Measurements from ENCODE around the gene PLCB1. TPM values are rescaled to one million over a fixed set of nuclear protein-coding genes. Genes with fewer than 3 reads are reported as not detected.

PLCB1 gene
- total and polyA plus RNA-seq, 2 of the 4 experiments (the other 2 are of a cell fraction): 5.6 to 16.1 TPM

DNA sequence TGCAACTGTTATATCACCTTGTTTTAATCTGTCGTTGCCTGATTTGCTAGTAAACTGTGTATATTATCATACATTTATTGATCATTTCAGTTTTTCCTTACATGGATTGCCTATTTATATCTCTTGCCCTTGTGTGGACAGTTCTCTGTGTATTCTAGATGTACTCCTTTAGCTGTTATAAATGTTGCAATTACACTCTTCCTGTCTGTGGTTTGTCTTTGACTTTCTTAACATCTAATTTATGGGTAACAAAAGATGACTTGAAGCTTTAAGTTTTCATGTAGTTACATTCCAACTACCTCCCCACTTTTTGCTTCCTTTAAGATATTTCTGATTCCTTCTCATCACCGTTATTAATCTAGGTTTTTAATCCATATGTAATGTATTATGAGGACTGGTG lies 22.6 kb downstream of the PLCB1 start:
- ChIA-PET POLR2A (ENCODE audit: unreplicated experiment) (no interaction called here), CTCF (no interaction called here)
- no peak overlapping the region for H2AFZ ChIP-seq (replicated peaks; ENCODE audit: low read length, poor library complexity)
- H3K27me3 ChIP-seq (ENCODE audit: control insufficient read depth, insufficient read depth, low read length): no peaks in the 10 kb centered on the region
- H3K79me1 ChIP-seq (ENCODE audit: low read depth in 1 of 2, low read length in 2 of 2): peaks cover 0 to 5% of the 10 kb centered on the region in 2 experiments; a peak in 1 of 4 replicates
- intact Hi-C loops (cut with micrococcal nuclease) (loop anchor here (5.0 kb wide), 1 partner anchor 38 kb away; no protein-coding TSS in a partner anchor), dilution Hi-C loops (cut with HindIII; ENCODE audit: low sequenced_read_pairs, unreplicated experiment) (no loop called here), in situ Hi-C loops (cut with MboI; ENCODE audit: low sequenced_read_pairs) (no loop called here)
- H2AK9ac ChIP-seq (replicated peaks; ENCODE audit: low read depth, low read length, poor library complexity): no peak overlapping the region
- peaks cover 2% of the 10 kb centered on the region; the same call in 1 of the 2 replicates for H3K9me3 ChIP-seq (ENCODE audit: control insufficient read depth, insufficient read depth, low read length)
- no TSS peak for BruUV-seq (replicated peaks)
- no peaks in the 10 kb centered on the region for H3K36me3 ChIP-seq (ENCODE audit: control insufficient read depth, insufficient read depth, low read length)
- no peak overlapping the region for H3K4me2 ChIP-seq (ENCODE audit: low read depth, low read length)
- no peak overlapping the region for H3K9ac ChIP-seq (ENCODE audit: low read depth, low read length)
- peaks cover 5% of the 10 kb centered on the region for H3K9me1 ChIP-seq (ENCODE audit: insufficient read depth, low read length)
- no peak for TF ChIP-seq SMC3 (IDR thresholded peaks at IDR 0.05; ENCODE audit: low read depth, low read length)
- no peak for TF ChIP-seq BHLHE40 (IDR thresholded peaks at IDR 0.05; ENCODE audit: low read depth, low read length)
- no peak for TF ChIP-seq CEBPB (IDR thresholded peaks at IDR 0.05; ENCODE audit: low read depth, low read length)
- TF ChIP-seq FOS (IDR thresholded peaks at IDR 0.05; ENCODE audit: low read depth, low read length): no peak
- no peak for TF ChIP-seq MAFK (IDR thresholded peaks at IDR 0.05; ENCODE audit: low read depth, low read length)
- no peak for TF ChIP-seq NFE2L2 (IDR thresholded peaks at IDR 0.05; ENCODE audit: low read depth, low read length)
- no peak for TF ChIP-seq MAZ (IDR thresholded peaks at IDR 0.05; ENCODE audit: borderline replicate concordance, low read depth, low read length)
- no peak for TF ChIP-seq POLR2A (IDR thresholded peaks at IDR 0.05; ENCODE audit: low read depth, low read length)
- TF ChIP-seq CHD1 (IDR thresholded peaks at IDR 0.05; ENCODE audit: low read depth, low read length): no peak
- TF ChIP-seq CTCF (conservative IDR thresholded peaks at IDR 0.05; ENCODE audit: low read depth, low read length): no peak
- no peak for TF ChIP-seq RAD21 (IDR thresholded peaks at IDR 0.05; ENCODE audit: low read length)
- TF ChIP-seq, protein P1, sequence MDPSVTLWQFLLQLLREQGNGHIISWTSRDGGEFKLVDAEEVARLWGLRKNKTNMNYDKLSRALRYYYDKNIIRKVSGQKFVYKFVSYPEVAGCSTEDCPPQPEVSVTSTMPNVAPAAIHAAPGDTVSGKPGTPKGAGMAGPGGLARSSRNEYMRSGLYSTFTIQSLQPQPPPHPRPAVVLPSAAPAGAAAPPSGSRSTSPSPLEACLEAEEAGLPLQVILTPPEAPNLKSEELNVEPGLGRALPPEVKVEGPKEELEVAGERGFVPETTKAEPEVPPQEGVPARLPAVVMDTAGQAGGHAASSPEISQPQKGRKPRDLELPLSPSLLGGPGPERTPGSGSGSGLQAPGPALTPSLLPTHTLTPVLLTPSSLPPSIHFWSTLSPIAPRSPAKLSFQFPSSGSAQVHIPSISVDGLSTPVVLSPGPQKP (IDR thresholded peaks at IDR 0.05; ENCODE audit: borderline replicate concordance, low read depth, low read length): no peak
- H2BK120ac ChIP-seq (ENCODE audit: low read depth, low read length): no peak overlapping the region
- H3K18ac ChIP-seq (ENCODE audit: low read depth, low read length): peak overlapping the region; percentile 49; the same call in 1 of the 2 replicates
- H2BK20ac ChIP-seq (ENCODE audit: low read depth, low read length): no peak overlapping the region
- H4K20me1 ChIP-seq (ENCODE audit: insufficient read depth, low read length): peaks cover 9% of the 10 kb centered on the region
- no peak overlapping the region for H3K4me3 ChIP-seq (ENCODE audit: insufficient read depth, low read depth, low read length)
- no peak overlapping the region for H3K4ac ChIP-seq (ENCODE audit: low read depth, low read length)
- no peak overlapping the region for H3K56ac ChIP-seq (ENCODE audit: extremely low read depth, insufficient read depth, low read length)
- H3K4me1 ChIP-seq (ENCODE audit: control insufficient read depth, insufficient read depth, low read length): peaks cover 9% of the 10 kb centered on the region
- ATAC-seq (ENCODE audit: low read depth): no peak
- H4K8ac ChIP-seq (ENCODE audit: low read depth in 2 of 2, low read length in 2 of 2): no peak overlapping the region
- H2BK5ac ChIP-seq (ENCODE audit: low read depth, low read length, poor library complexity, severe bottlenecking): no peak overlapping the region
- WGBS, 2 experiments (ENCODE audit: extremely low coverage in 2 of 2, insufficient read length in 1 of 2): no CpG with 5 or more reads among the region's 2 CpGs
- no peak overlapping the region for H2AK5ac ChIP-seq (ENCODE audit: low read depth, low read length)
- no peak overlapping the region for H4K5ac ChIP-seq (ENCODE audit: low read depth, low read length)
- H4K91ac ChIP-seq (ENCODE audit: insufficient read depth, low read depth, low read length): no peak overlapping the region
- no peak for DNase-seq
- 0 out of 2 replicates have a peak overlapping the region, but pooled peaks have one; percentile 51 for H3K14ac ChIP-seq (replicated peaks; ENCODE audit: low read depth, low read length)
- H2BK15ac ChIP-seq (ENCODE audit: low read depth, low read length): peak overlapping the region; percentile 53; the same call in 1 of the 3 replicates
- no peak overlapping the region for H3K27ac ChIP-seq (ENCODE audit: insufficient read depth, low read length)
- no peak overlapping the region for H3K23ac ChIP-seq (ENCODE audit: low read depth, low read length)
